Lung (tissue), 12 donors: ENCODE data around the gene ABHD17C. TPM values are rescaled to one million over a fixed set of nuclear protein-coding genes. Genes with fewer than 3 reads are reported as not detected.

Experiments used
- ATAC-seq: fragments of 200-7000 bp; cut with Tn5 transposase; one replicate; pipeline ENCODE4 v1.9.1; 2020; ENCODE audit warnings: moderate number of reproducible peaks; ENCODE audit not compliant: insufficient read depth, low FRiP score
- DNase-seq, 3 donors: peaks; one replicate each; pipeline ENCODE4 v3.0.0-alpha.2; 2013 to 2017
- H3K27ac ChIP-seq, 2 donors: one replicate each; pipeline ENCODE4 v1.5.1; 2013; ENCODE audit warnings: mild to moderate bottlenecking in 2 of 2, moderate library complexity in 2 of 2, control low read depth in 1 of 2, inconsistent platforms in 1 of 2, low read depth in 1 of 2, low read length in 1 of 2
- H3K27me3 ChIP-seq, 3 donors: one replicate each; pipeline ENCODE4 v1.5.1; 2013; ENCODE audit warnings: low read length in 2 of 3; ENCODE audit not compliant: control insufficient read depth in 3 of 3, insufficient read depth in 3 of 3
- H3K36me3 ChIP-seq, 4 donors: one replicate each; pipeline ENCODE4 v1.5.1; 2013; ENCODE audit warnings: low read length in 4 of 4, mild to moderate bottlenecking in 1 of 4, moderate library complexity in 1 of 4; ENCODE audit not compliant: control insufficient read depth in 4 of 4, insufficient read depth in 4 of 4
- H3K4me1 ChIP-seq, 5 donors: one replicate each; pipeline ENCODE4 v1.5.1; 2013; ENCODE audit warnings: low read length in 5 of 5, mild to moderate bottlenecking in 2 of 5, moderate library complexity in 1 of 5; ENCODE audit not compliant: control insufficient read depth in 5 of 5, insufficient read depth in 5 of 5
- H3K4me3 ChIP-seq: one replicate; pipeline ENCODE4 v1.5.1; 2013; ENCODE audit warnings: mild to moderate bottlenecking, control low read depth, moderate library complexity
- H3K9ac ChIP-seq, 2 donors: one replicate each; pipeline ENCODE4 v1.5.1; 2013; ENCODE audit warnings: low read length in 2 of 2, control low read depth in 1 of 2; ENCODE audit not compliant: insufficient read depth in 1 of 2
- H3K9me3 ChIP-seq, 4 donors: one replicate each; pipeline ENCODE4 v1.5.1; 2013; ENCODE audit warnings: low read length in 3 of 4, mild to moderate bottlenecking in 1 of 4, moderate library complexity in 1 of 4; ENCODE audit not compliant: control insufficient read depth in 4 of 4, insufficient read depth in 3 of 4
- WGBS, 2 donors: extraction: QIAGEN DNeasy Blood & Tissue Kit; methylation state at CpG; one replicate each; pipeline ENCODE4 v1.1.7; 2013; 5-methylcytosine and 5-hydroxymethylcytosine counted together
- polyA plus RNA-seq, 2 donors: library from polyadenylated mRNA; stranded (reverse); fragments of 200-250 nt; gene quantifications; one replicate each; pipeline ENCODE4 v1.2.1, GENCODE V29; 2013
- total RNA-seq, 2 donors: library from RNA; depleted of rRNA in 1 of 2; stranded (reverse); fragments of >200 nt in 1 of 2; gene quantifications; one replicate each; pipeline ENCODE4 v1.2.1, GENCODE V29; 2014 to 2021
- TF ChIP-seq, protein P1 (sequence below): IDR thresholded peaks from 2 replicates; pipeline ENCODE4 v1.5.1; 2012; ENCODE audit warnings: mild to moderate bottlenecking; ENCODE audit errors: control extremely low read depth, extremely low read depth
- donor health status: control.
- donor health status: control.
- donor health status: Bipolar disorder and iron deficiency.
- donor health status: healthy.
- donor health status: DM: yes; HTN: yes; CAD: no.

ABHD17C gene
- total and polyA plus RNA-seq, 4 donors: 15.2 to 23.7 (median 22.0) TPM

DNA sequence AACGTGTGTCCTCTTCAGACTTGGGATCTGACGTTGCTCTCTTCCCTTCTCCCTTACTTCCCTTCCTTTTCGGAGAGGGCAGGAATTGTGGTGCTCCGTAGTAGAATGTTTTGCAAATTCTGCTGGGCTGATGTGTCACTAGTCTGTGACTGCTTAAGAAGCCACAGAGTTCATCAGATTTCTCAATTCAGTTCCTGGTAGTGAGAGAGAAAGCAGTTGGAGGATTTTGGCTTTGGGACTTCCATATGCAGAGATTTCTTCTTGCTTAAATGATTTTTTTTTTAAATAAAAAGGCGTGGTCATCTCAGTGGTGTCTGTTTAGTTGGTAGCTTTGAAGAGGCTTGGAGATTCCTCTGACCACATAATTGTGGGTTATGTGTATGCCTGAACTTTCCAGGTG lies 94.2 kb downstream of the ABHD17C start:
- no peak overlapping the region for H3K27ac ChIP-seq
- H3K4me3 ChIP-seq: no peak overlapping the region
- no peak for ATAC-seq
- DNase-seq: no peak
- peaks cover 0 to 3% (median 0%) of the 10 kb centered on the region in 4 donors for H3K36me3 ChIP-seq
- H3K4me1 ChIP-seq: peaks cover 0 to 2% (median 0%) of the 10 kb centered on the region in 5 donors
- no peaks in the 10 kb centered on the region for H3K27me3 ChIP-seq
- no peaks in the 10 kb centered on the region for H3K9me3 ChIP-seq
- 40 to 69% methylated on average over 5 of the region's 5 CpGs for WGBS, 2 donors
- TF ChIP-seq, protein P1, sequence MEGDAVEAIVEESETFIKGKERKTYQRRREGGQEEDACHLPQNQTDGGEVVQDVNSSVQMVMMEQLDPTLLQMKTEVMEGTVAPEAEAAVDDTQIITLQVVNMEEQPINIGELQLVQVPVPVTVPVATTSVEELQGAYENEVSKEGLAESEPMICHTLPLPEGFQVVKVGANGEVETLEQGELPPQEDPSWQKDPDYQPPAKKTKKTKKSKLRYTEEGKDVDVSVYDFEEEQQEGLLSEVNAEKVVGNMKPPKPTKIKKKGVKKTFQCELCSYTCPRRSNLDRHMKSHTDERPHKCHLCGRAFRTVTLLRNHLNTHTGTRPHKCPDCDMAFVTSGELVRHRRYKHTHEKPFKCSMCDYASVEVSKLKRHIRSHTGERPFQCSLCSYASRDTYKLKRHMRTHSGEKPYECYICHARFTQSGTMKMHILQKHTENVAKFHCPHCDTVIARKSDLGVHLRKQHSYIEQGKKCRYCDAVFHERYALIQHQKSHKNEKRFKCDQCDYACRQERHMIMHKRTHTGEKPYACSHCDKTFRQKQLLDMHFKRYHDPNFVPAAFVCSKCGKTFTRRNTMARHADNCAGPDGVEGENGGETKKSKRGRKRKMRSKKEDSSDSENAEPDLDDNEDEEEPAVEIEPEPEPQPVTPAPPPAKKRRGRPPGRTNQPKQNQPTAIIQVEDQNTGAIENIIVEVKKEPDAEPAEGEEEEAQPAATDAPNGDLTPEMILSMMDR: no peak
- H3K9ac ChIP-seq: no peak overlapping the region

DNA sequence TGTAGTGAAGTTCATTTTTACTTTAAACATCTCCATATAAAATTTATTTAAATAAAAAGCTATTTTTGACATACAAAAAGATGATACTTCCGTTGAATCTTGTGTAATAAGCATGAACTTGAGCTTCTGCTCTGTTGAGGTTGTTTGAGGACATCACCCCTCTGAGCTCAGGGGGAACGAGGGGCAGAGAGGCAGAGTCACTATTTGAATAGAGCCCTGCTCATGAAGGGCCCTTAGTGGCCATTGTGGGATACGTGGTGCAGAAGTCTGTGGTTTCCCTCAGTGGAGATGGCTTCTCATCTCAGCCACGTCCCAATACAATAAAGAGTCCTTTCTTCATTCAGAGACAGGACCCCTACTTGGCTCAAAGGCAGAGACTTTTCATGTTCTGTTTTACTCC lies 94.7 kb downstream of the ABHD17C start:
- no peak overlapping the region for H3K9ac ChIP-seq
- no peaks in the 10 kb centered on the region for H3K9me3 ChIP-seq
- no peak for DNase-seq
- TF ChIP-seq, protein P1: no peak
- peaks cover 0 to 3% (median 0%) of the 10 kb centered on the region in 4 donors for H3K36me3 ChIP-seq
- H3K4me3 ChIP-seq: no peak overlapping the region
- peaks cover 0 to 2% (median 0%) of the 10 kb centered on the region in 5 donors for H3K4me1 ChIP-seq
- no peak overlapping the region for H3K27ac ChIP-seq
- ATAC-seq: no peak
- WGBS, 2 donors: 50 to 65% methylated on average over 4 of the region's 4 CpGs
- H3K27me3 ChIP-seq: no peaks in the 10 kb centered on the region

DNA sequence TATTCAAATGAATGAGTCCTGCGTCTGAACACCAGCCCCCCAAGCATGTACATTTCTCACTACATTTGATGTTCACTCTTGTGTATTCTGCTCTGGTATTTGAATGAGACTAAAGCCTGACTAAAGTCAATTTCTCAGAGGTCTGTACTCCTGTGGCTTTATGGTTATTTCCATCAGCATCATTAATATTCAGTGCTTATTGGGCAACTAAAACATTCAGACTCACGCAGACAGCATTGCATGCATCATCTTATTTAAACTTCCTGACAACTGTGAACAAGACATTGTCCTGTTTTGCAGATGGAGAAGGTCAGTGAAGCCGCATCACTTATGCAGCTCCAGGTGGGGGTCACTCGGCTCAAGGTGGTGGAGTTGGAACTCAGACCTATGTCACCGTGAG lies 95.1 kb downstream of the ABHD17C start:
- peaks cover 0 to 2% (median 0%) of the 10 kb centered on the region in 5 donors for H3K4me1 ChIP-seq
- H3K27ac ChIP-seq: no peak overlapping the region
- ATAC-seq (no peak), DNase-seq (no peak)
- WGBS, 2 donors: 89 to 94% methylated on average over 5 of the region's 5 CpGs
- no peak overlapping the region for H3K9ac ChIP-seq
- H3K27me3 ChIP-seq: no peaks in the 10 kb centered on the region
- H3K36me3 ChIP-seq: peaks cover 0 to 3% (median 0%) of the 10 kb centered on the region in 4 donors
- TF ChIP-seq, protein P1: no peak
- H3K4me3 ChIP-seq: no peak overlapping the region
- H3K9me3 ChIP-seq: no peaks in the 10 kb centered on the region

DNA sequence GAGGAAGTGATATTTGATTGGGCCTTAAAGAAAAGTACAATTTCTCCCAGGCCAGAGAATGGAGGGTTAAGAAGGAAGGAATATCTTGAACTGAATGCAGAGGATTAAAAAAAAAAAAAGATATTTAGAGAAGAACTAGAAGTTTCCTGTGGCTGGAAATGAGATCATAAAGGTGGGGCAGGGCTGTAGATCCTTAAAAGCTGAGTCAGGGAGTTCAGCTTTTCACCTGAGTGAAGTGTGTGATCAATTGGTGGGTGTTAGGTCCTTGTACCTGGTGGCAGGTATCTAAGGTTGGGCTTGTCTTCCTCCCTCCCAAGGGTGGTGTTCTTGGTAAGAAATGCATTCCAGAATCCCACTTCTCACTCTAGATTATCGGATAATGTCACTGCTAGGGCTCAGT lies 95.9 kb downstream of the ABHD17C start:
- Histone ChIP-seq H3K27me3 (no peaks in the 10 kb centered on the region), H3K9ac (no peak overlapping the region), H3K9me3 (no peaks in the 10 kb centered on the region), H3K4me1 (peaks cover 0 to 2% (median 0%) of the 10 kb centered on the region in 5 donors), H3K36me3 (peaks cover 0 to 3% (median 0%) of the 10 kb centered on the region in 4 donors), H3K4me3 (no peak overlapping the region), H3K27ac (no peak overlapping the region)
- no peak for DNase-seq
- WGBS, 2 donors: 90 to 92% methylated on average over 1 of the region's 1 CpG
- TF ChIP-seq, protein P1: no peak
- ATAC-seq: no peak
